Esophagus muscularis mucosa (tissue), 4 donors: ENCODE results near the gene PRSS48. TPM values are rescaled to one million over a fixed set of nuclear protein-coding genes. Genes with fewer than 3 reads are reported as not detected.
A peak's percentile ranks its signal among the peaks of the same experiment; 100 is the strongest.

Experiments used
- DNase-seq: peaks from one replicate; pipeline ENCODE4 v3.0.0-alpha.2; 2017; ENCODE audit errors: extremely low spot score
- H3K27ac ChIP-seq, 4 donors: fragments of 200-600 bp; sonication (generic); replicated peaks in 1 of 4; 1 replicate in 3 of 4; 2 replicates in 1 of 4; pipeline ENCODE4 v1.5.1; 2016 to 2019; ENCODE audit warnings: mild to moderate bottlenecking in 1 of 4
- H3K27me3 ChIP-seq, 4 donors: fragments of 200-600 bp; sonication (generic); one replicate each; pipeline versions ENCODE4 v1.5.1 to v1.6.0; 2016 to 2019
- H3K36me3 ChIP-seq, 4 donors: fragments of 200-600 bp; sonication (generic); one replicate each; pipeline ENCODE4 v1.5.1; 2016 to 2019
- H3K4me1 ChIP-seq, 4 donors: fragments of 200-600 bp; sonication (generic); one replicate each; pipeline ENCODE4 v1.5.1; 2016 to 2019
- H3K4me3 ChIP-seq, 4 donors: fragments of 200-600 bp; sonication (generic); 1 replicate in 2 of 4; 2 replicates in 2 of 4; pipeline ENCODE4 v1.5.1; 2016 to 2019; ENCODE audit warnings: mild to moderate bottlenecking in 4 of 4, moderate library complexity in 1 of 4
- H3K9me3 ChIP-seq, 4 donors: fragments of 200-600 bp; sonication (generic); 1 replicate in 3 of 4; 2 replicates in 1 of 4; pipeline ENCODE4 v1.5.1; 2016 to 2019
- CTCF ChIP-seq, 3 experiments: fragments of 200-600 bp in 2 of 3; fragments of 450-650 bp in 1 of 3; sonication (generic) in 2 of 3; IDR thresholded peaks; one replicate each; pipeline ENCODE4 v1.5.1; 2017 to 2019; ENCODE audit warnings: antibody characterized with exemption in 3 of 3, mild to moderate bottlenecking in 2 of 3, moderate library complexity in 1 of 3
- EP300 ChIP-seq: sonication (generic); formaldehyde crosslinking; IDR thresholded peaks from one replicate; pipeline ENCODE4 v1.6.1; 2017; ENCODE audit warnings: antibody characterized with exemption
- POLR2A ChIP-seq: fragments of 450-650 bp; IDR thresholded peaks from one replicate; pipeline ENCODE4 v1.6.1; 2017; ENCODE audit warnings: antibody characterized with exemption, moderate library complexity, mild to moderate bottlenecking, low read depth
- POLR2AphosphoS5 ChIP-seq, 2 donors: sonication (generic); formaldehyde crosslinking; IDR thresholded peaks; one replicate each; pipeline ENCODE4 v1.6.1; 2017; ENCODE audit warnings: antibody characterized with exemption in 2 of 2
- WGBS: methylation state at CpG from one replicate; pipeline ENCODE4 v1.1.5; 2018; 5-methylcytosine and 5-hydroxymethylcytosine counted together
- intact Hi-C: fragments of 100-400 bp; cut with DNase I; formaldehyde crosslinking; loops from one replicate; pipeline ENCODE4 v1.15.1; 2023
- total RNA-seq, 4 donors: library from RNA; depleted of rRNA; stranded (reverse); fragments of >200 nt; gene quantifications; one replicate each; pipeline versions ENCODE4 v1.1.0 to v1.2.1, GENCODE V29; 2016

The PRSS48 gene
- total RNA-seq, 4 donors from 2014 or later = not detected

- peaks cover 25 to 63% (median 54%) of the 10 kb centered on the region in 4 donors for H3K4me1 ChIP-seq
- H3K36me3 ChIP-seq = no peaks in the 10 kb centered on the region
- TF ChIP-seq EP300 = no peak
- no peak for TF ChIP-seq POLR2AphosphoS5 (IDR thresholded peaks at IDR 0.05)
- no peak for TF ChIP-seq POLR2A
- no peak for TF ChIP-seq CTCF (IDR thresholded peaks at IDR 0.05)
- no peak overlapping the region for H3K4me3 ChIP-seq
- no peaks in the 10 kb centered on the region for H3K27me3 ChIP-seq
- no peaks in the 10 kb centered on the region for H3K9me3 ChIP-seq
- H3K27ac ChIP-seq = no peak overlapping the region
- peak; percentile 5 for DNase-seq
- intact Hi-C loops = no loop called here
Observed at GRCh38 chr4:151304226-151304625, 27.3 kb downstream of the PRSS48 start.

GRCh38 chr4:151304755-151305154, 27.8 kb downstream of the PRSS48 start:
- intact Hi-C loops = no loop called here
- TF ChIP-seq POLR2AphosphoS5 (IDR thresholded peaks at IDR 0.05) (no peak), EP300 (no peak), POLR2A (no peak), CTCF (IDR thresholded peaks at IDR 0.05) (no peak)
- peaks cover 25 to 65% (median 55%) of the 10 kb centered on the region in 4 donors for H3K4me1 ChIP-seq
- no peak overlapping the region for H3K27ac ChIP-seq
- H3K27me3 ChIP-seq = no peaks in the 10 kb centered on the region
- DNase-seq = peak; percentile 29
- H3K36me3 ChIP-seq = no peaks in the 10 kb centered on the region
- no peak overlapping the region for H3K4me3 ChIP-seq
- H3K9me3 ChIP-seq = no peaks in the 10 kb centered on the region

GRCh38 chr4:151310124-151310728, 33.3 kb downstream of the PRSS48 start:
- Histone ChIP-seq H3K27ac (no peak overlapping the region), H3K36me3 (no peaks in the 10 kb centered on the region), H3K27me3 (no peaks in the 10 kb centered on the region), H3K4me3 (no peak overlapping the region), H3K4me1 (peaks cover 36 to 64% (median 50%) of the 10 kb centered on the region in 4 donors), H3K9me3 (no peaks in the 10 kb centered on the region)
- no peak for DNase-seq
- no peak for TF ChIP-seq CTCF (IDR thresholded peaks at IDR 0.05)
- no peak for TF ChIP-seq POLR2AphosphoS5 (IDR thresholded peaks at IDR 0.05)
- TF ChIP-seq POLR2A = no peak
- TF ChIP-seq EP300 = no peak
- intact Hi-C loops = no loop called here
- WGBS = 95% methylated on average over 5 of the region's 5 CpGs

- intact Hi-C loops = no loop called here
- WGBS = 93% methylated on average over 6 of the region's 6 CpGs
- H3K27ac ChIP-seq = peak overlapping the region; percentile 72 to 78 (median 76)
- no peaks in the 10 kb centered on the region for H3K27me3 ChIP-seq
- TF ChIP-seq POLR2A = no peak
- DNase-seq = peak; percentile 17
- no peaks in the 10 kb centered on the region for H3K36me3 ChIP-seq
- H3K4me3 ChIP-seq = no peak overlapping the region
- peaks cover 57 to 72% (median 67%) of the 10 kb centered on the region in 4 donors for H3K4me1 ChIP-seq
- no peaks in the 10 kb centered on the region for H3K9me3 ChIP-seq
Observed at GRCh38 chr4:151313306-151314009, 36.5 kb downstream of the PRSS48 start.

- Histone ChIP-seq H3K4me1 (peaks cover 60 to 77% (median 67%) of the 10 kb centered on the region in 4 donors), H3K27me3 (no peaks in the 10 kb centered on the region), H3K27ac (peak overlapping the region; percentile 72 to 78 (median 76)), H3K9me3 (no peaks in the 10 kb centered on the region), H3K4me3 (no peak overlapping the region), H3K36me3 (no peaks in the 10 kb centered on the region)
- intact Hi-C loops = no loop called here
- no peak for TF ChIP-seq EP300
- no peak for TF ChIP-seq POLR2AphosphoS5 (IDR thresholded peaks at IDR 0.05)
- TF ChIP-seq CTCF (IDR thresholded peaks at IDR 0.05) = no peak
- no peak for TF ChIP-seq POLR2A
- peak; percentile 26 for DNase-seq
- 63% methylated on average over 1 of the region's 1 CpG for WGBS
Observed at GRCh38 chr4:151314010-151314355, 37.0 kb downstream of the PRSS48 start.
